ENCODE measurements around the gene FAM228B. TPM values are rescaled to one million over a fixed set of nuclear protein-coding genes. Genes with fewer than 3 reads are reported as not detected.

The FAM228B gene
- total RNA-seq, 2 donors from 2014 or later, result 17.7 to 20.6 TPM

- Histone ChIP-seq H3K27ac (no peak overlapping the region), H3K4me3 (no peak overlapping the region), H3K27me3 (replicated peaks; ENCODE audit: insufficient read depth) (no peaks in the 10 kb centered on the region), H3K4me1 (replicated peaks) (no peaks in the 10 kb centered on the region), H3K36me3 (peaks cover 5 to 8% of the 10 kb centered on the region in 2 donors), H3K9me3 (no peaks in the 10 kb centered on the region)
- TF ChIP-seq, protein P1, sequence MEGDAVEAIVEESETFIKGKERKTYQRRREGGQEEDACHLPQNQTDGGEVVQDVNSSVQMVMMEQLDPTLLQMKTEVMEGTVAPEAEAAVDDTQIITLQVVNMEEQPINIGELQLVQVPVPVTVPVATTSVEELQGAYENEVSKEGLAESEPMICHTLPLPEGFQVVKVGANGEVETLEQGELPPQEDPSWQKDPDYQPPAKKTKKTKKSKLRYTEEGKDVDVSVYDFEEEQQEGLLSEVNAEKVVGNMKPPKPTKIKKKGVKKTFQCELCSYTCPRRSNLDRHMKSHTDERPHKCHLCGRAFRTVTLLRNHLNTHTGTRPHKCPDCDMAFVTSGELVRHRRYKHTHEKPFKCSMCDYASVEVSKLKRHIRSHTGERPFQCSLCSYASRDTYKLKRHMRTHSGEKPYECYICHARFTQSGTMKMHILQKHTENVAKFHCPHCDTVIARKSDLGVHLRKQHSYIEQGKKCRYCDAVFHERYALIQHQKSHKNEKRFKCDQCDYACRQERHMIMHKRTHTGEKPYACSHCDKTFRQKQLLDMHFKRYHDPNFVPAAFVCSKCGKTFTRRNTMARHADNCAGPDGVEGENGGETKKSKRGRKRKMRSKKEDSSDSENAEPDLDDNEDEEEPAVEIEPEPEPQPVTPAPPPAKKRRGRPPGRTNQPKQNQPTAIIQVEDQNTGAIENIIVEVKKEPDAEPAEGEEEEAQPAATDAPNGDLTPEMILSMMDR (IDR thresholded peaks at IDR 0.05), result no peak
- no peak for TF ChIP-seq POLR2AphosphoS5 (IDR thresholded peaks at IDR 0.05)
- TF ChIP-seq POLR2A (IDR thresholded peaks at IDR 0.05), result no peak
- no peak for DNase-seq (ENCODE audit: low spot score)
- 95% methylated on average over 4 of the region's 4 CpGs for WGBS
- intact Hi-C loops (cut with DNase I), result no loop called here
Observed at GRCh38 chr2:24205131-24205530, 81.9 kb downstream of the FAM228B start.

DNA sequence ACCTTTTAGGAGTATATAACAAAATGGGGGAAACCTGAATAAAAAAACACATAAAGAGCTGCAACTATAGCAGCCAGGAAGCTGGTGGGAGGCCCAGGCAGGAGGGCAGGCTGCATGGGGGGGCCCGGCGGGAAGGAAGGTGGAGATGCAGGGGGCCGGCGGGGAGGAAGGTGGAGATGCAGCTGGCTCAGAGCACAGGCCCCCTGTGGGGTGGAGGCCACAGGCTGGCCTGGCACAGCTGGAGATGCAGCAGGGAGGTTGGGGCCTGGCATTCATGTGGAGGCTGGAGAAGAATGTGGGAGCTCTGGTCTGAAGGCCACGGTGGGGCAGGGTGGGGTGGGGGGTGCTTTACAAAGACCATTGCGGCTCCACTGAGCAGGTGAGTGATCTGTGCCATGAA lies 83.0 kb downstream of the FAM228B start:
- 92% methylated on average over 6 of the region's 6 CpGs for WGBS
- intact Hi-C loops (cut with DNase I), result no loop called here
- peaks cover 5 to 8% of the 10 kb centered on the region in 2 donors for H3K36me3 ChIP-seq

DNA sequence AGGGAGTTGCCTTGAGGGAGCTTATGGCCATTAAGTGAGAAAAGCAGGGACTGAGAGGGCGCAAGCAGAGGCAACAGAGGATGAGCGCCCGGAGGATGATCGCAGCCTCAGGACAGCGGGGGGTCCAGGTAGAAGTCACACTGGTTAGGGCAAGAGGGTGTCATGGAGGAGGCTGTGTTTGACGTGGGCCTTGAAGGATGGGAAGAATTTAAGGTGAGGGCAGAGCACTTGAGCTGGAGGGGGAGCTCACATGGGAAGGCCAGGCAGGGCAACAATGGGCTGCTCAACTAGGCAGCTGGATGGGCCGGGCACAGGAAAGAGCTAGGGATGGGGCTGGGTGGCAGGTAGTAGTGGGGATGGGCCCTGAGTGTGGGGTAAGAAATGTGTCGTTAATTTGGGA lies 83.4 kb downstream of the FAM228B start:
- no peak overlapping the region for H3K4me3 ChIP-seq
- H3K4me1 ChIP-seq (replicated peaks), result no peaks in the 10 kb centered on the region
- H3K36me3 ChIP-seq, result peaks cover 5 to 8% of the 10 kb centered on the region in 2 donors
- WGBS, result 82% methylated on average over 8 of the region's 8 CpGs
- H3K27ac ChIP-seq, result no peak overlapping the region
- no peak for DNase-seq (ENCODE audit: low spot score)
- intact Hi-C loops (cut with DNase I), result no loop called here
- no peaks in the 10 kb centered on the region for H3K27me3 ChIP-seq (replicated peaks; ENCODE audit: insufficient read depth)
- no peaks in the 10 kb centered on the region for H3K9me3 ChIP-seq
- TF ChIP-seq POLR2AphosphoS5 (IDR thresholded peaks at IDR 0.05) (no peak), POLR2A (IDR thresholded peaks at IDR 0.05) (no peak)
- TF ChIP-seq, protein P1 (IDR thresholded peaks at IDR 0.05), result no peak

More for the DNA sequence above, 83.0 kb downstream of the FAM228B start:
- Histone ChIP-seq H3K4me3 (no peak overlapping the region), H3K27me3 (replicated peaks; ENCODE audit: insufficient read depth) (no peaks in the 10 kb centered on the region), H3K4me1 (replicated peaks) (no peaks in the 10 kb centered on the region), H3K27ac (no peak overlapping the region), H3K9me3 (no peaks in the 10 kb centered on the region)
- TF ChIP-seq, protein P1 (IDR thresholded peaks at IDR 0.05), result no peak
- TF ChIP-seq POLR2AphosphoS5 (IDR thresholded peaks at IDR 0.05), result no peak
- TF ChIP-seq POLR2A (IDR thresholded peaks at IDR 0.05), result no peak
- DNase-seq (ENCODE audit: low spot score), result no peak

DNA sequence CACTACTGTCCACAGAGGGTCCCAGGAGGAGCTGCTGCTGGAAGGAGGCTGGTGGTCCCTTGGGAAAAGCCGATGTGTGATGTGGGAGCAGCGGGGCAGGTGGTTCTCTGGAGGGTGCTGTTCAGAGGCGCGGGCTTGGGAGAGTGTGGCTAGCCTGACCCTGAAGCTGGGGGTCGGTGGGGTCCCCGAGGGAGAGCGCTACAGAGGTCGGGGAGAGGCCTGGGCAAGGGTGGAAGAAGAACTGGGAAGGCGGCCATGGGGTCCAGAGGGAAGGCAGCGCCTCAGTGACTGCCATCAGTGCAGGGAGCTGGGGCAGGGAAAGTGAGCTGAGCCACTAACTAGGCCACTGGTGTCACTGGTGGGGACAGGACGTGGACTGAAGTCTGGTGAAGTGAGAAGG lies 84.1 kb downstream of the FAM228B start:
- WGBS, result 87% methylated on average over 11 of the region's 11 CpGs
- Histone ChIP-seq H3K27ac (no peak overlapping the region), H3K36me3 (peaks cover 5 to 8% of the 10 kb centered on the region in 2 donors), H3K27me3 (replicated peaks; ENCODE audit: insufficient read depth) (no peaks in the 10 kb centered on the region), H3K9me3 (no peaks in the 10 kb centered on the region), H3K4me3 (no peak overlapping the region), H3K4me1 (replicated peaks) (no peaks in the 10 kb centered on the region)
- TF ChIP-seq POLR2A (IDR thresholded peaks at IDR 0.05), result no peak
- TF ChIP-seq POLR2AphosphoS5 (IDR thresholded peaks at IDR 0.05), result no peak
- TF ChIP-seq, protein P1 (IDR thresholded peaks at IDR 0.05), result no peak
- no peak for DNase-seq (ENCODE audit: low spot score)
- intact Hi-C loops (cut with DNase I), result no loop called here

GRCh38 chr2:24208490-24208889 lies 85.2 kb downstream of the FAM228B start:
- Histone ChIP-seq H3K27me3 (replicated peaks; ENCODE audit: insufficient read depth) (no peaks in the 10 kb centered on the region), H3K27ac (no peak overlapping the region), H3K36me3 (peaks cover 5 to 8% of the 10 kb centered on the region in 2 donors), H3K4me1 (replicated peaks) (no peaks in the 10 kb centered on the region), H3K4me3 (no peak overlapping the region), H3K9me3 (no peaks in the 10 kb centered on the region)
- 92% methylated on average over 16 of the region's 16 CpGs for WGBS
- intact Hi-C loops (cut with DNase I), result no loop called here
- no peak for TF ChIP-seq POLR2AphosphoS5 (IDR thresholded peaks at IDR 0.05)
- TF ChIP-seq, protein P1 (IDR thresholded peaks at IDR 0.05), result no peak
- TF ChIP-seq POLR2A (IDR thresholded peaks at IDR 0.05), result no peak
- DNase-seq (ENCODE audit: low spot score), result no peak

Data from prostate gland (tissue), 2 donors.